Spleen (tissue), 7 donors: Measurements from ENCODE around the gene LRIG1.

Experiments used
- CTCF ChIP-seq, 11 experiments: fragments of 200-600 bp in 7 of 11; fragments of 450-650 bp in 4 of 11; sonication (generic) in 4 of 11; IDR thresholded peaks in 8 of 11; conservative IDR thresholded peaks in 3 of 11; 1 replicate in 7 of 11; 2 replicates in 4 of 11; pipeline versions ENCODE4 v1.4.0 to v1.8.0; 2016 to 2021; ENCODE audit warnings: antibody characterized with exemption in 11 of 11, inconsistent platforms in 4 of 11, mild to moderate bottlenecking in 1 of 11
- POLR2AphosphoS5 ChIP-seq, 3 donors: sonication (generic); formaldehyde crosslinking; IDR thresholded peaks; one replicate each; pipeline ENCODE4 v1.5.1; 2017; ENCODE audit warnings: antibody characterized with exemption in 3 of 3
- donor health status: DM: no; HTN: no; CAD: no; lungs with moderate emphysema.
- donor health status: DM: no; HTN: no; CAD: no.
- donor health status: DM: no; HTN: no; CAD: no.

DNA sequence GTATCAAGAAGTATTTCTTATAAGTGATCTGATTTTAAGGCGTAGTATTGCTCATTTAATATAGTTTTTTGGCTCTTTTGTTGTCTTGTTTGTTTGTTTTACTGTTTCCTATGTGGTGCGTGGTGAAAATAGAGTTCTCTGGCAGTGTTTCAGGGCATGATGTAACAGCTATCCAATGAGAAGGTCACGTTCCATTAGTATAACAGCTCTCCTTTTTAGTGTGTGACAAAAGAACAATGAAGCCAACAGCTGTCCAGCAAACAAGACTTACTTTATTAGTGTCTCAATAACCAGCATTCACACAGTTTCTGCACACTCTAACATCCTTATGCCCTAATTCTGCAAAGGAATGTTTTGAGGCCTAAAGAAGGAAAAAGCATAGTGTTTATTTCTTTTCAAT is 152.1 kb downstream of the LRIG1 start:
- TF ChIP-seq CTCF (IDR thresholded peaks at IDR 0.05 in 8 of 11, conservative IDR thresholded peaks at IDR 0.05 in 3 of 11) (no peak), POLR2AphosphoS5 (IDR thresholded peaks at IDR 0.05) (no peak)
